Ovary (tissue), 3 donors: ENCODE data around the gene EPM2A.

Source experiments
- EP300 ChIP-seq: sonication (generic); formaldehyde crosslinking; IDR thresholded peaks from one replicate; pipeline ENCODE4 v1.6.1; 2017; ENCODE audit warnings: antibody characterized with exemption
- POLR2A ChIP-seq: fragments of 450-650 bp; IDR thresholded peaks from one replicate; pipeline ENCODE4 v1.6.1; 2017; ENCODE audit warnings: antibody characterized with exemption, mild to moderate bottlenecking, moderate library complexity
- TF ChIP-seq, protein P1 (sequence below), 3 donors: fragments of 450-650 bp in 2 of 3; fragments of 200-600 bp in 1 of 3; IDR thresholded peaks; one replicate each; pipeline versions ENCODE4 v1.5.1 to v1.8.0; 2016 to 2022; ENCODE audit warnings: antibody characterized with exemption in 3 of 3, mild to moderate bottlenecking in 1 of 3
- donor health status: DM: no; HTN: no; CAD: no.

GRCh38 chr6:145583753-145584152 is 151.6 kb downstream of the EPM2A start:
- TF ChIP-seq, protein P1, sequence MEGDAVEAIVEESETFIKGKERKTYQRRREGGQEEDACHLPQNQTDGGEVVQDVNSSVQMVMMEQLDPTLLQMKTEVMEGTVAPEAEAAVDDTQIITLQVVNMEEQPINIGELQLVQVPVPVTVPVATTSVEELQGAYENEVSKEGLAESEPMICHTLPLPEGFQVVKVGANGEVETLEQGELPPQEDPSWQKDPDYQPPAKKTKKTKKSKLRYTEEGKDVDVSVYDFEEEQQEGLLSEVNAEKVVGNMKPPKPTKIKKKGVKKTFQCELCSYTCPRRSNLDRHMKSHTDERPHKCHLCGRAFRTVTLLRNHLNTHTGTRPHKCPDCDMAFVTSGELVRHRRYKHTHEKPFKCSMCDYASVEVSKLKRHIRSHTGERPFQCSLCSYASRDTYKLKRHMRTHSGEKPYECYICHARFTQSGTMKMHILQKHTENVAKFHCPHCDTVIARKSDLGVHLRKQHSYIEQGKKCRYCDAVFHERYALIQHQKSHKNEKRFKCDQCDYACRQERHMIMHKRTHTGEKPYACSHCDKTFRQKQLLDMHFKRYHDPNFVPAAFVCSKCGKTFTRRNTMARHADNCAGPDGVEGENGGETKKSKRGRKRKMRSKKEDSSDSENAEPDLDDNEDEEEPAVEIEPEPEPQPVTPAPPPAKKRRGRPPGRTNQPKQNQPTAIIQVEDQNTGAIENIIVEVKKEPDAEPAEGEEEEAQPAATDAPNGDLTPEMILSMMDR (IDR thresholded peaks at IDR 0.05) = no peak
- TF ChIP-seq POLR2A (no peak), EP300 (no peak)
